HG03025 (cell line): Measurements from ENCODE around the gene KLK12.

Source experiments
- ATAC-seq: cut with Tn5 transposase; IDR thresholded peaks from one replicate; pipeline ENCODE4 v1.9.1; 2021; ENCODE audit warnings: mild to moderate bottlenecking, moderate library complexity; ENCODE audit not compliant: unreplicated experiment, low FRiP score

The KLK12 gene

DNA sequence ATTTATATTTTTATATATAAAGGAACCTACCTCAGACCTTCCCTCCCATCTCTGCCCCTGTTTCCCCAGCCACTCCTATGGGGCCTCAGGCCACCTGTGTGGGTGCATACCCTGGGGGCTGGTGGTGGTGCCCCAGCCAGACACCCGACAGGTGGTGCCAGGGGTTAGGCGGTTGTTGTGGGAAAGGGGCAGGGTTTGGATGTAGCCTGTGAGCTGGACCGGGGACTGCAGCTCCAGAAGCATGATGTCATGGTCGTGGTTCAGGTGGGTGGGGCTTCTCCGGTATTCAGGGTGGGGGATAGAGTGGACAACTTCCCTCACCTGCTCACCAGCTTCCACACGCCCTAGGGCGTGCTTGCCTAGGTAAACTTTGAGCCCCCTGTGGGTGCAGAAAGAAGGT is 24.9 kb upstream of the KLK12 start:
- ATAC-seq: no peak

DNA sequence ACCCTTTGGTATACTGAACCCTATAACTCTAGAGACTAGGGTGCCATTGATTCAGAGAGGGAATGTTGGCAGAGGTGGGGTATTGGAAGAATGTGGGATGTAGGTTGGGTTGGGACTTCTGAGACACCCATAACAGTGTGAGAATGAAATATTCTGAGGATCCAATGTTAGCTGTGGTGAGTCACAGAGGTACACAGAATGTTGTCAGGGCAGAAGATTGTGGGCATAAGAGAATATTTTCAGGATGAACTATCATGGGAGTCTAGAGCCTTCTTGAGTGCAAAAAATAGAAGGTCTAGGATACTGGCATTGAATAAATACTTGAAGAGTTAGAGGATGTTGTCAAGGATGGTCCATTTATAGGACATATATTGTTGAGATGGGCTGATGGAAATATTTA is 21.1 kb upstream of the KLK12 start:
- ATAC-seq: no peak

DNA sequence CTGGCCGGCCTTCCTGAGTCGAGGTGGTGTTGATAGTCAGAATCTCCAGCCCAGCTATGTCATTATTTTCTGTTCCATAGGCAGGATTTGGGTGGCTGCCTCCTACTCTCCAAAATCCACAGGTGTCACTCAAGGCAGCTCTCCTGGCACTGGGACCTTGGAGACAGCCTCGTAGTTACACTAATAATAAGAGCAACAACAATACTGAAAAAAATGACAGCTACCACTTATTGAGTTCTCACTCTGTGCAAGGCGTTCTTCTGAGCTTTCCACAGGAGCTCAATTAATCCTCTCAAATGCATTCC is 12.2 kb upstream of the KLK12 start:
- no peak for ATAC-seq

DNA sequence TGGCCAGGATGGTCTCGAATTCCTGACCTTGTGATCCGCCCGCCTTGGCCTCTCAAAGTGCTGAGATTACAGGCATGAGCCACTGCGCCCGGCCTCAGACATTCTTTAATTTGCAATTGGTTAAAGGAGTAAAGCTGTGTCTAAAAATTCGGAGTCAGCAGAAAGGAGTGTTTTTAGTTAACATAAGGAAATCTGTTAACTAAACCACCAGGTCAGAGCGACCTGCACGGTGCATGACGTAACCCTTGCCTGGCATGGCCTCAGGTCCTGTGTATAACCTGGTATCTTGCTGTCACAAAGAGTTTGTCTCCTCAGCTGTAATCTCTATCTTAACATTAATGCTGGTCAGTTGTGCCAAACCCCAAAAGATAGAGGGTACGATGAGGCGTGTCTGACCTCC is 9.5 kb upstream of the KLK12 start:
- ATAC-seq: no peak

DNA sequence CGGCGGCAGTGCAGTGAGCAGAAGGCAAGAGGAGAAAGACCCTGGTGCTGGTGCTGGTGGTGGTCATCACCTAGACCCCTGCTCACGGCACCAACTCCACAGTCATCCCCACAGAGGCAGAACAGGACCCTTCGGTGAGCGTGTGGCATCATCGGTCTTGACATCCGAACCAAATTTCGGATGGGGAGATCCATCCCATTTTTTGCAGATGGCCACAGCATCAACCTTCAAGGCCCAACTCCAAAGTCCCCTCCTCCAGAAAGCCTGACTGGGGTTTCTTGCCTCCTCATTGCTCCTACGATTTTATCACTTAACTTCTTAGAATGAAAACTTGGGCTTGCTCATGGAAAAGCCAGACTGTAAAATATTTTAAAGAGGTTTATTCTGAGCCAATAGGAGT is 8.7 kb upstream of the KLK12 start:
- ATAC-seq: no peak

DNA sequence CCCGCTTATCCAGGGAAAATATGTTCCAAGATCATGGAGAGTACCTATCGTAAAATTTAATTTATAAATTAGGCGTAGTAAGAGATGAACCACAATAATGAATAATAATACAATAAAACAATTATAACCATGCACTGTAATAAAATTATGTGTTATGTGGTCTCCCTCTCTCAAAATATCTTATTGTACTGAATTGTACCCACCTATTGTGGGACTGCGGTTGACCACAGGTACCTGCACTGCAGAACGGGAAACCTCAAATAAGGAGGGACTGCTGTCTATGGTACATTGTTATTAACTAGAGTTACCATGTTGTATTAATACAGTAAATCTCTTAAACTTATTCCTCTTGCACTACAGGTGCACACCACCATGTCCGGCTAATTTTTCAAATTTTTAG is 5.3 kb upstream of the KLK12 start:
- ATAC-seq: no peak

DNA sequence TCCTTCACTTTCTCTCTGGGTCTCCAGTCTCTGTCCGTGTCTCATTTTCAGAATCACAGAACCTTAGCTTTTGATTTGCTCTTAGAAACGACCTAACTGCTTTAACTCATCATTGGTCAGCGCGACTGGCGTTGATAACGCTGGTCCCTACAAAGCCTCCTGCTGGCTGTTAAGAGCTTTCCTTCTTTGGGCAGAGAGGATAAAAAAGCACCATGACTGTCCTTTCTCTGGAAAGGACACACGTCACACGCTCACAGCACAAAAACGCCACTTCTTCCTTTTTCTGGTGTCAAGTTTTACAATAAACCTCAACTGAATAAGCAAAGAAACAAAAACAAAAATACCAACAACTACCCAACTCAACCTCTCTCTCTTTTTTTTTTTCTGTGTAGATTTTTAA is 1.7 kb upstream of the KLK12 start:
- ATAC-seq: no peak

DNA sequence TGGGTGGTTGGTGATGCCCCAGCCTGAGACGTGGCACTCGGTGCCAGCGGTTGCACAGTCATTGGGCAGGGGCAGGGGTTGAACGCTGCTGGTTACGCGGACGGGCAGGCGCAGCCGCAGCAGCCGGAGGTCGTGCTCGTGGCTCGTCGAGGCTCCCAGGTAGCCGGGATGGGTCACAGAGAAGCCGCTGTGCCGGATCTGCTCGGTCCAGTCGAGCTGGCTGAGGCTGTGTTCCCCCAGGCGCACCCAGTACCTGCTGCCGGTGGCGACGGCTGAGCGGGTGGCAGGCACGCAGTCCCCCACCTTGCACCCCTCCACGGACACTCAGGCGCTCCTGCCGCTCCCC is 2.9 kb downstream of the KLK12 start:
- no peak for ATAC-seq

DNA sequence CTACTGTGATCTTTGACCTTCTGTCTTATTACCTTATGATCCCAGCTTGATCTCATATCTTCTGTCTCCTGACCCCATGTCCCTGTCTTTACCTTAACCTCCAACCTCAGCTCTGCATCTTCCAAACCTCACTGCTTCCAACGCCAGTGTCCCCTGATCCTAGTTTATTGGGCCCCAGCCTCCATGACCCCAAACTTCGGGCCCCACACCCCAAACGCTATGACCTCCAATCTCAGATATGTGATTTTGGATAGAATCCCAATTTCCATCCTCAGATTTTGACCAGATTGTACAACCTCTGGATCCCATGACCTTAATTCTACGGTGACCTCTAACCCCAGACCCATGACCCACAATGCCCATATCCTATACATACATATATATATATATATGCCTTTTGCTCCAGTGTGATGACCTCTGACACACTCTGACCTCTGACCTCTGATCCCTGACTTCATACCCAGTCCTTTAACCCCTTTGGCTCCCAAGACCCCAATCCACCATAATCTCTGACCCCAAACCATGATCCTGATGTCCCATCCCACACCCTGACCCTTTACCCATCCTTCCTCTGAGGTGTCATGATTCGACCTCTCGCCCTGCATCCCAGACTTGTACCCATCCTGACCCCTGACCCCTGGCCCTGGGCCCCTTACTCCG is 3.5 kb downstream of the KLK12 start:
- ATAC-seq: no peak

DNA sequence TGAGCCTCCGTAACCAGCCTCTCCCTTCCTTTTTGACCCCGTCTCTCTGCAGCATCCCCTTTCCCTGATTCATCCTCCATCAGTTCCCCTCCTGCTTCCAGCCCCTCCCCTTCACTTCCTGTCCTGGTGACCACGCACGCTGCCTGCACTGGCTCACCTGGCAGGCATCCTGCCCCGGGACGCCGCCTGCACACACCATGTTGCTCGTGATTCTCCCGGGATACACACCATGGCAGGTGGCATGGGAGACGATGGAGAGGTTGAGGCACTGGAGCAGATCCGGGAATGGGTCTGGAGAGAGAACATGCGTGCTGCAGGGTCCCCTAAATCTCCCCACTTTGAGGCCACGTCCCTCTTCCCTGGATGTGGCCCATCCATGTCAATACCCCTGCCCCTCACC is 4.2 kb downstream of the KLK12 start:
- ATAC-seq: no peak

DNA sequence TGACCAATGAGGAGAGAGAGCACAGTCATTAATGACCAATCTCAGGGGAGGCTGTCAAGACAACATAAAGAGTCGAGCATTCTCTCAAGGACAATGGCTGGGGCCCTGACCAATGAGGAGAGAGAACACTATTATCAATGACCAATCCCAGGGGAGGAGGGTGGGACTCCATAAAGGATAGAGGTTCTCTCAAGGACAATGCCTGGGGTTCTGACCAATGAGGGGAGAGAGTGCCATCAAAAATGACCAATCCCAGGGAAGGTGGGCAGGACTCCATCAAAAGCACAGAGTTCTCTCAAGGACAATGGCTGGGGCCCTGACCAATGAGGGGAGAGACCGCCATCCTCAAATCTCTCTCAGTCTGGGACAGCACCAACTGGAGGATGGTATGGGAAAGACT is 5.1 kb downstream of the KLK12 start:
- ATAC-seq: no peak

DNA sequence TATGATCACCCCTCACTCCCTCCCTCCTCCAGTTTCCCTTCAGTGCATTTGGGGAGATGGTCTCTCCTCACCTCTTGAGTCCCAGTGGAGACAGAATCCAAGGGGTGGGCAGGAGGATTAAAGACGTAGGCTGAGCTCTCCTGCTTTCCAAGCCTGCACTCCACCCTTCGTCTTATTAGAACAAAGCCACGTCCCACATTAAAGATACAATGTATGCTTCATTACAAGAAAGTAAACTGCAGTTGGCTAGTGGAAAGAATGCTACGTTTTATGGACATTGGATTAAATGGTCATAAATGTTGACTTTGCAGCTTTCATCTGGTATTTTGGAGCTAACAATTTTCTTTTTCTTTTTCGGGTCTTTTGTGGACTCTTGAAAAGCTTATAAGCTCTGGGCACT is 6.9 kb downstream of the KLK12 start:
- ATAC-seq: no peak

DNA sequence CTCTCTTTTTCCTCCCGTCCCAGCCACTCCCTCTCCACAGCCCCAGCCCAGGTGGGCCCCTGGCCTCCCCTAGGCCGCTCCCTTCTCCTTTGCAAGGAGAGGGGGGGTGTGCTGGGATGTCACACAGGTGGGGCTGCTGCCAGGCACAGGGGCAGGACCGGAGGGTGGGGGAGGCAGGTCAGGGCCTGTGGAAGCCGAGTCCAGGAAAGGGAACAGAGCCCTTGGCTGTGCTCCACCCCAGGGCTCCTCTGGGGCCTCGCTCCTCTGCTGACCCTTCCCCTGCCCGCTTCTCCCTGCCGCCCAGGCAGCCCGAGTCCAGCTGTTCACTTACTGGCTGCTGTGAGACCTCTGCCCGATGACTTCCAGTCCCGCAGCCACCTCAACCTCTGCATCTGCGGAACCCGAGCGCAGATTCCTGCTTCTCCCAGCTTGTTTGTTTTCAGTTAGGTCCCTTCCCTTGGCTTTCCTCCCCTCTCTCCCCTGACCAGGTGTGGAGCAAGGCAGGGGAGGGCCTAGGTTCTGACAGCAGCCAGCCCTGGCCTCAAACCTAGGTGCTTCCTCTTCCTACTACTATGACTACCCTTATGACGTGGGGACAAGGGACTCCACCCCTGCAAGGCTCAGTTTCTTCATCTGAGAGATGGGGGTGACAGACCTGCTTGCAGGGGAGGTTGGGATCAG is 7.5 kb downstream of the KLK12 start:
- ATAC-seq: no peak

DNA sequence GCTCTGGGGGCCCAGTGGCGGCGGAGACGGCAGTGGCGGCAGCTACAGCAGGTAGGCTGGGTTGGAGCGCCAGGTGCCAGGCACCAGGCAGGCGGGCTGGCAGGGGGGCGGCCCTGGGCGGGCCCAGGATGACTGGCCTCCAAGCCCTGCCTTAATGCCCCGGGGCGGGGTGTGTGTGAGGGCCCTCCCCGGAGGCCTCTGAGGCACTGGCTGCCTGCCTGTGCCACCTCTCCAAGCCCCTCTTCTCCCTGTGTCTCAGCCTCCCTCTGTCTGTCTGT is 8.3 kb downstream of the KLK12 start, which contains the start of gene KLK11:
Gene KLK11, minus strand, starts transcription at position 63 of the 278 bp plus-strand sequence. CDS start 985 bp downstream, outside the sequence.
- no peak for ATAC-seq

DNA sequence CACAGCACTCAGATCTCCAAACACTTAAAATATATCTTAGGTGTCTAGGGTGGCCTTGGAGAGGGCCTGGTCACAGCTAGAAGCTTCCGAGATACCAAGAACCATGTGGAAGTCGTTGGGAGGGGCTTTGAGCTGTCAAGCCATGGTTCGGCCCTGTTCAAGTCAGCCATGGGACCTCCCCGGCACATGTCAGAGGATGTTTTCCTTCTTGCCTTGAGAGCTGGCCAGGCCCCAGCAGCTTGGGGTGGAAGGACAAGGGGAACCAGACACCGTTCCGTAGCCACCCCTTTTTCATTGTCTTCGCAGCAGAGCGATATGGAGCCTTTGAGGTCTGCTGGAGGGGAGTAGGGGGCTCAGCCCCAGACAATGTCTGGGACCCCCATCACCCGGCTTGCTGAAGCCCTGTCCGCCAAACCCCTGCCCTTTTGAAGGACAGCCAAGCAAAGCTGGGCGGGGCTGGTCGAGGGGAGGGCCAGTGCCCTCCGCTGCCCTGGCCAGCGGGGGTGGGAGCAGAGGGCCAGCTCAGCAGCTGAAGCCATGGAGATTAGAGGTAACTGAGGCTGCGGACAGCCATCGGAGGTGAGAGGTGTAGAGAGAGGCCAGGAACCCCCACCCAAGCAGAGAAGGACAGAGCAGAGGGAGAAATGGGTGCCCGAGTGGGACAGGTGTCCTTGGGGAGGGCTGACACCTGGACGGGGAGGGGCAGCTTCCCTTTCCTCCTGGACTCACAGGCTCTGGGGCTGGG is 8.8 kb downstream of the KLK12 start:
- ATAC-seq: no peak

DNA sequence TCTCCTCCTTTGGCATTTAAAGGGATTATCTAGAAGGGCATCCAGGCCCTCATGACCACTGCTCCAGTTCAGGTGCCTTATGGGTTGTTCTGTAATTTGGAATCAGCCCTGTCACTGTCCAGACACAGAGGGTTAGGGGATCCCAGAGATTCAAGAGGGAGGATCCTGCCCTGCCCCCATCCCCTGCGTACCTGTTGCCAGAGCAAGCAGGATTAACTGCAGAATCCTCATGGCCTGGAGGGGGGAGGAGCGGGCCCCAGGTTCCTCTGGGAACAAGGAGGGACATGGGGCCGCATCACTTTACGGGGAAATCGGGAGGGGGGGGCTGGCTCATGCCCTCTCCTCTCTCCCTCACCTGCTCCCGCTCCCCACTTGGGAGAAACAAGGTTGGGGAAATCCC is 9.4 kb downstream of the KLK12 start:
- no peak for ATAC-seq

DNA sequence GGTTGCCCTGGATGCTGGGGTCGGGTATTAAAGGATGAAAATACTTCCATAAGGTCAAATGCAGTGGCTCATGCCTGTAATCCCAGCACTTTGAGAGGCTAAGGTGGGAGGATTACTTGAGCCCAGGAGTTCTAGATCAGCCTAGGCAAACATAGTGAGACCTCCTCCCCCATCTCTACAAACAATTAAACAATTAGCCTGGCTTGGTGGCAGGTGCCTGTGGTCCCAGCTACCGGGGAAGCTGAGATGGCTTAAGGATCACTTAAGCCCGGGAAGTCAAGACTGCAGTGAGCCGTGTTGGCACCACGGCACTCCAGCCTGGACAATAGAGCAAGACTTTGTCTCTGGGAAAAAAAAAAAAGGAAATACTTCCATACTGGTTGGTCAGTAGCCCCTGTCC is 9.9 kb downstream of the KLK12 start:
- no peak for ATAC-seq

DNA sequence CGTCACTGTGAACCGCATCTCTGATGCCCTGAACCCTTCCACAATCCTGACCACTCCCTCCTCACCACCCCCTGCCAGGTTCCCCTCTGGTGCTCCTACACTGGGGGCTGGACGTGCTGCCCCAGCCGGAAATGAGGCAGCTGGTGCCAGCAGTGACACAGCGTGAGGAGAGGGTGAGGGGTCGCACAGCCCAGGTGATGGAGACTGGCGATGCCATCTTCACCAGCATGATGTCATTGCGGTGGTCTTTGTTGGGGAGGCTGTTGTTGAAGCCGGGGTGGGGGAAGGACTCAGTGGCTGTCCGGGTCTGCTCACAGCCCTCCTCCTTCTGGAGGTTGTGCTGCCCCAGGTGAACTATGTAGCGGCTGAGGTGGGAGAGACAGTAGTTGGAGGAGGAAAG is 10.9 kb downstream of the KLK12 start:
- no peak for ATAC-seq

DNA sequence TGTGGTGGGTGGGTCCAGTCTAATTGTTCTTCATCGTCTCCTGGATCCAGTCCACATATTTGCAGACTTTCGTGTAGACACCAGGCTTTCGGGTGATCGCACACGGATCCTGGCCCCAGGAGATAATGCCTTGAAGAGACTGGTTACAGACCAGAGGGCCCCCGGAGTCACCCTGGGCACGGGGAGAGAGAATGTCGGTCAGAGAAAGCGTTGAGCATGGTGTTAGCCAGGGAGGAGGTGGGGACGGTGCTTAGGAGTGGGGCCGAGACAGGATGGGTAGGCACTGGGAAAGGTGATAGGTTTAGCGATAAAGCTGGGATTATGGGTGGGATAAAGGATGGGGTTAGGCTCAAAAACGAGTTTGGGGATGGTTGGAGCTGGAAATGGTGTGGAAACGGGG is 12.3 kb downstream of the KLK12 start:
- no peak for ATAC-seq

DNA sequence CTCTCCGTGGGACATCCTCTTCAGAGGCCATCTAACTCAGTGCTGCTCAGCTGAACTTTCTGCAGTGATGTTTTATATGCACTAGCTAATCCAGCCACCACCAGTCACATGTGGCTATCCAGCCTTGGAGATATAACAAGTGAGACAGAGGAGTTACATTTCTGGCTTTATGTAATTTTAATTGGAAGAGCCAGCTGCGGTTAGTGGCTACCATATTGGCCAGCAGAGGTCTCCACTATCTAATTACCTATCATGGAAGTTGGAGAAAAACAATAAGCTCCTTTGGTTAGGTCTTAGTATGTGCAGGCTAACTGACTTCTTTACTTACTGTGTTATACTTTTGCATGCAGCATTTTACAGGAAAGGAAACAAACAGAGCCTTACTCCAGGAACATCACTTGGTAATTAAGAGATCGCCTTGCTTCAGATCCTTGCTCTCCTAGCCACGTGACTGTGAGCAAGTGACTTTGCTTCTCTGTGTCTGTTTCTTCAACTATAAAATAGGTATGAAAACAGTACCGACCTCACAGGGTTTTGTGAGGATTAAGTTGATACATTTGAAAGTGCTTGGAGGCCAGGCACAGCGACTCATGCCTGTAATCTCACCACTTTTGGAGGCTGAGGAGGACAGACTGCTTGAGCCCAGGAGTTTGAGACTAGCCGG is 13.7 kb downstream of the KLK12 start:
- ATAC-seq: no peak

DNA sequence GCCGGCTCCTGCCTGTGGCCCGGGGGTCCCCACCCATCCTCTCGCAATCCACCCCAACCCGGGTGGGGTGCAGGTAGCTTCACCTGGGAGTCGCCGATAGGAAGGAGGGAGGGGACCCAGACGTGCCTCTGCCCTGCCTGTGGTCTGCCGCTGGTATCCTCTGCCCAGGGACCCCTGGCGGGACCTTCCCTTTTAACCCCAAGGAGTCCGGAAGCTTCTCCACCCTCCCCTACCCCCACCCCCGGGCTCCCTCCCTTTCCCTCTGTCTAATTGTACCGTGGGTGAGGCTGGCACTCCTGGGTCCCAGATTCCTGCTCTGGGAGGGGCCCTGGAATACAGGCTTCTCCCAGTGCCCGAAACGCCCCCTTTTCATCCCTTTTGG is 15.3 kb downstream of the KLK12 start, which contains the start of gene KLK10:
Gene KLK10, minus strand, starts transcription at position 166 of the 382 bp plus-strand sequence. CDS start 579 bp downstream, outside the sequence.
- ATAC-seq: no peak
